ENCODE data around the gene RFTN1.

- TF ChIP-seq SP1 (IDR thresholded peaks at IDR 0.05) (no peak), TARDBP (IDR thresholded peaks at IDR 0.05) (no peak), HDGF (IDR thresholded peaks at IDR 0.05; ENCODE audit: borderline replicate concordance) (no peak), FOXK2 (IDR thresholded peaks at IDR 0.05) (no peak)
Measured at GRCh38 chr3:16512435-16513140, 911 bp downstream of the RFTN1 start.

All from HEK293T (cell line).